HG02642 (cell line): ENCODE measurements around the gene UVSSA.
"Not testable (repeated sequence)": the region's sequence is repeated elsewhere in the genome, so short reads cannot be mapped to it uniquely, and the experiment has no call there.

ENCODE experiments used
- ATAC-seq: cut with Tn5 transposase; IDR thresholded peaks from one replicate; pipeline ENCODE4 v1.9.1; 2021; ENCODE audit warnings: mild to moderate bottlenecking; ENCODE audit not compliant: unreplicated experiment, poor library complexity

The UVSSA gene

GRCh38 chr4:1414831-1415680 is 68.0 kb downstream of the UVSSA start:
- ATAC-seq, result no peak

- ATAC-seq, result no peak
Measured at GRCh38 chr4:1415681-1415981, 68.6 kb downstream of the UVSSA start.

DNA sequence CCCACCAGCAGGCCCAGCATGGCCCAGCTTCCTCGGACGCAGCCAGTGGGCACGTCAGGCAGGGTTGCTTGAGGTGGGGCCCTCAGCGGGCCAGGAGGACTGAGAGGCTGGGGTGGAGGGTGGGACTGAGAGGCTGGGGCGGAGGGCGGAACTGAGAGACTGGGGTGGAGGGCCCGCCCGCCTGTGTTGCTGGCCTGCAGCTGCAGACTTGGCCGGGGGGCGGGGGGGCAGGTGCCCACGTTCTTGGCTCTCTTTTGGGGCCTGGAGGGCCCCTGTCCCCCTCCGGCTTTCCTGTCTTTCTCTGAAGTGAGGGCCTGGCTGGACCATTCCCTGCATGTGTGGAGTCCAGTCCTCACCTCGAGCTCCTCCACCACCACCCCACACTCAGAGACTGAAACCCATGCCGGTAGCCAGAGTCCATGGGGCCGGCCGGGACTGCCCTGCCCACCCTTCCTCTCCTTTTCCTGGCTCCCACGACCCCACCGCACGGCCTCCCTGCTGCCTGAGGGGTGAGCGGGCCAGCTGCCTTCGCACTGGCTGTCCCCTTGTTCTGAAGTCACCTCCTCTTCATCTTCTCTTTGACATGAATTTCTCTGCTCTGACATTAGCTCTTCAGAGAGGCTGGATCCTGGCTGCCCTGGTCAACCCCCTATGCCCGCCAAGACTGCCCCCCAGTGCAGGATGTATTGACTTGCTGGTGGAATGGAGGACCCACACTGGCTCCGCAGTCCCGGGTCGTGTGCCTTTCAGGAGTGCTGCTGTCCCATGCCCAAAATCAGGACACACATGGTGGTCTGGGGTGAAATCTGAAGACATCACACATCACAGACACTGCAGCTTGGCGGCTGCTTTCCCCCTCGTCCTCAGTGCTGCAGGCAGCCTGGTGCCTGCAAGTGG is 69.3 kb downstream of the UVSSA start:
- ATAC-seq, result no peak

DNA sequence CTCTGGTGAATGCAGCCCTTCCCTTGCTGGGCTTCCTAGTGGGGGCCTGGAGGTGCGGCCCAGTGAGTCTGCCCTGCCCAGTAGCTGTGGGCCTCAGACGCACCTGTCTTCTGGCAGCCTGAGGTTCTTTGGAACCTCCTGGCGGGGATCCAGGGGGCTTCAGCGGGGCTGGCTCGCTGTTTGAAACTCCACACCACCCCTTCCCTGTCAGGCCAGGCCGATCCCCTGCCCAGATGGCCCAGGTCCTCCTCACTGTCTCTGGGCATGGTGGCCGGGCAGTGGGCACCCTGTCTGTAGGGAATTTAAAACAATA is 69.9 kb downstream of the UVSSA start:
- ATAC-seq, result no peak

DNA sequence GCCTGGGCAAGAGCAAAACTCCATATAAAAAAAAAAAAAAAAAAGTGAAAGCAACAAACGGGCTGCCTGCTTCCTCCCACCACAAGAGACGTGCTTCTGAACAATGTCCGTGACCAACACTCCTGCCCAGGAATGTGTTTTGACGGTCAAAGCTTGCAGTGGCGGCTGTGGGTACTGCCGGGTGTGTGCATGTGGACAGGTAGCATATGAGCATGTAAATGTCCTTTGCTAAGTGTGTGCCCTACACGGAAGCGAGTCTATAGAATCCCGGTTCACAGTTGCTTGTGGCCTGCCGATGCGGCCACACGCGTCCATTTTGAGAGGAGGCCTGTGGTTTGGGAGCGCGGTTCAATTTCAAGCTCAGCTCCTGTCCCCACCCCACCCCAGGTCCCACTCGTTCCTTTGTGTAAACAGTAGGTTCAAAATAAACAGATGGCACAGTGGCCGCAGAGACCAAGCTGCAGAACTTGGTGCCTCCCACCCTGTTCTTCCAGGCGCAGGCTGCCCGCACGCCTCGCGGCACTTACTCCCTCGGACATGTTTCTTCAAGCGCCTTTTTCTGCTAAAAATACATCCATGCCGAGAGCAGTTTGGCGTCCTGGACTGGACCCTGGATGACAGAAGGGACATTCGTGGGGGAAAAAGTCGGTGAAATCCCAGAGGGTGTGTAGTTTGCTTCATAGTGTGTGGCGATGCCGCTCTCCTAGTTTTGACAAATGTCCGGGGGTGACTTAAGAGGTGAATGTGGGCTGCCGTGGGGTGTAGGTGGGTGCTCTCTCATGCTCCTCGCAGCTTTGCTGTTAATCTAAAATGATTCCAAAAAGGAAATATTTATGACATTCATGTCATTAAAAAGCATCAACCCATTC is 70.7 kb downstream of the UVSSA start:
- no peak for ATAC-seq

GRCh38 chr4:1418494-1419285 is 71.7 kb downstream of the UVSSA start:
- no peak for ATAC-seq

GRCh38 chr4:1419708-1420107 is 72.7 kb downstream of the UVSSA start:
- ATAC-seq, result no peak

DNA sequence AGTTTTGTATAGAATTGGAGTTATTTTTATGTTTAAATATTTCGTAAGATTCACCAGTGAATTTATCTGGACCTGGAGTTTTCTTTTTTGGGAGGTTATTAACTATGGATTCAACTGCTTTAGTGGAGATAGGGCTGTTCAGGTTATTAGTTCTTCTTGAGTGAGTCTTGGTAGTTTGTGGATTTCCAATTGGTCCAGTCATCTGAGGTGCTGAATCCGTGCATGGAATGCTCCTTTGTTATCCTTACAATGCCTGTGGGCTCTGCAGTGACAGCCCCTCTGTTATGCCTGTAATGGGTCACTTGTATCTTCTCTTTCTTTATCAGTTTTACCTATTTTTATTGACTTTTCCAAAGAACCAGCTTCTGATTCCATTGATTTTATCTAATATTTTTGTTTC is 74.6 kb downstream of the UVSSA start:
- ATAC-seq, result no peak

- no peak for ATAC-seq
Measured at GRCh38 chr4:1427010-1427409, 80.0 kb downstream of the UVSSA start.

DNA sequence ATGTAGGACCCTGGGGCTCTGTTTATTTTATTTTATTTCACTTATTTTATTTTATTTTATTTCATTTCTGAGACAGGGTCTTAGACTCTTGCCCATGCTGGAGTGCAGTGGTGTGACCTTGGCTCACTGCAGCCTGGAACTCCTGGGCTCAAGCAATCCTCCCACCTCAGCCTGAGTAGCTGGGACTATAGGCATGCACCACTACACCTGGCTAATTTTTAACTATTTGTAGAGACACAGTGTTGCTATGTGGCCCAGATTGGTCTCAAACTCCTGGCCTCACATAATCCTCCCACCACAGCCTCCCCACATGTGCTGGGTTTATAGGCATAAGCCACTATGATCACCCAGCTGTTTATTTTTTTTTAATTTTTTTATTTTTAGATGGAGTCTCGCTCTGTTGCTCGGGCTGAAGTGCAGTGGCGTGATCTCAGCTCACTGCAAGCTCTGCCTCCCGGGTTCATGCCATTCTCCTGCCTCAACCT is 96.7 kb downstream of the UVSSA start:
- not testable (repeated sequence) for ATAC-seq
